HG02571 (cell line): ENCODE measurements around the gene PAPOLG.
"Not testable (repeated sequence)": the region's sequence is repeated elsewhere in the genome, so short reads cannot be mapped to it uniquely, and the experiment has no call there.

Source experiments
- ATAC-seq: cut with Tn5 transposase; IDR thresholded peaks from one replicate; pipeline ENCODE4 v1.9.1; 2021; ENCODE audit warnings: mild to moderate bottlenecking, moderate library complexity; ENCODE audit not compliant: unreplicated experiment

PAPOLG gene

GRCh38 chr2:60821587-60822302 lies 65.7 kb downstream of the PAPOLG start:
- ATAC-seq = no peak

- ATAC-seq = no peak
Observed at GRCh38 chr2:60822987-60823386, 66.9 kb downstream of the PAPOLG start.

- ATAC-seq = no peak
Observed at GRCh38 chr2:60823694-60824305, 67.7 kb downstream of the PAPOLG start.

GRCh38 chr2:60825666-60826065 lies 69.6 kb downstream of the PAPOLG start:
- ATAC-seq = no peak

GRCh38 chr2:60826111-60826510 lies 70.0 kb downstream of the PAPOLG start:
- ATAC-seq = no peak

GRCh38 chr2:60826860-60827259 lies 70.8 kb downstream of the PAPOLG start:
- ATAC-seq = not testable (repeated sequence)

- no peak for ATAC-seq
Observed at GRCh38 chr2:60827369-60827768, 71.3 kb downstream of the PAPOLG start.

- ATAC-seq = no peak
Observed at GRCh38 chr2:60830991-60831390, 74.9 kb downstream of the PAPOLG start.

GRCh38 chr2:60831921-60832320 lies 75.9 kb downstream of the PAPOLG start:
- ATAC-seq = no peak

GRCh38 chr2:60832621-60833020 lies 76.6 kb downstream of the PAPOLG start:
- no peak for ATAC-seq

GRCh38 chr2:60834270-60834717 lies 78.2 kb downstream of the PAPOLG start:
- peak; percentile 37 for ATAC-seq

GRCh38 chr2:60836491-60836890 lies 80.4 kb downstream of the PAPOLG start:
- no peak for ATAC-seq

GRCh38 chr2:60837123-60837522 lies 81.1 kb downstream of the PAPOLG start:
- ATAC-seq = no peak

- no peak for ATAC-seq
Observed at GRCh38 chr2:60838481-60838880, 82.4 kb downstream of the PAPOLG start.

GRCh38 chr2:60839126-60839813 lies 83.2 kb downstream of the PAPOLG start:
- ATAC-seq = peak; percentile 53

- ATAC-seq = peak; percentile 35
Observed at GRCh38 chr2:60840880-60841279, 84.8 kb downstream of the PAPOLG start.

- no peak for ATAC-seq
Observed at GRCh38 chr2:60843006-60843405, 86.9 kb downstream of the PAPOLG start.

GRCh38 chr2:60844105-60844504 lies 88.0 kb downstream of the PAPOLG start:
- no peak for ATAC-seq

- no peak for ATAC-seq
Observed at GRCh38 chr2:60847854-60848253, 91.8 kb downstream of the PAPOLG start.
